Stimulated activated naive CD4-positive, alpha-beta T cell (primary cell): ENCODE results near the gene ISYNA1.

Experiments
- DNase-seq, 6 experiments: peaks; one replicate each; lab custom pipeline; 2025; lab: John Stamatoyannopoulos, UW

ISYNA1 gene

GRCh38 chr19:18443831-18444230 is 5.9 kb upstream of the ISYNA1 start:
- no peak for DNase-seq

DNA sequence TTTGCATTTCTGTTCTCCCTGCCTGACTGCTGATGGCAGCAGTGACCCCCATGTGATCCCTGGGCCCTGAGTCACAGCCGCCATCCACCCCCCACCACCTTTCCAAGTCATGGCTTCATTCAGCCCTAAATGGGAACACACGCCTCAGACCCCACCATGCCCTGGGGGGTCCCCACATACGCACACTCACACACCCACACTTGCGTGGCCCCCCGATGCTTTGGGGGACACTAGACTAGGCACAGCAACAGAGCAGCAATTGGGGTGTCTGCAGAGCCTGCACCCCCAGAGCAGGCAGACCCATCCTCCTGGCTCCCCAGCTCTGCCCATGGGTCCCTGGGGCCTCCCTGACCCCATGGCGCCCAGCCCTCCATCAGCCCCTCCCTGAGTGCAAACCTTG is 5.5 kb upstream of the ISYNA1 start:
- DNase-seq: no peak

GRCh38 chr19:18442941-18443340 is 5.0 kb upstream of the ISYNA1 start:
- no peak for DNase-seq

- peak in 1 of 6 experiments; percentile 15 for DNase-seq
Observed at GRCh38 chr19:18441804-18442788, 4.2 kb upstream of the ISYNA1 start.

GRCh38 chr19:18440936-18441803 is 3.2 kb upstream of the ISYNA1 start:
- peak in 1 of 6 experiments; percentile 13 for DNase-seq

- peak in 2 of 6 experiments; percentile 19 for DNase-seq
Observed at GRCh38 chr19:18440415-18440877, 2.5 kb upstream of the ISYNA1 start.

DNA sequence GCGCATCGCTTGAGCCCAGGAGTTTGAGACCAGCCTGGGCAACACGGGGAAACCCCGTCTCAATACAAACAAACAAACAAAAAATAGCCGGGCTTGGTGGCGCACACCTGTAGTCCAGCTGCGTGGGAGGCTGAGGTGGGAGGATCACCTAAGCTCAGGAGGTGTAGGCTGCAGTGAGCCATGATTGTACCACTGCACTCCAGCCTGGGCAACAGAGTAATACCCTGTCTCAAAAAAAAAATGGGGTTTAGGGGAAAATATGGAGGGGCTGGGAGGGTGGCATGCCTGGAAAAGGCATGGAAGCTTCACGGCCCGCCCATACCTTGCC is 1.9 kb upstream of the ISYNA1 start:
- DNase-seq: no peak

DNA sequence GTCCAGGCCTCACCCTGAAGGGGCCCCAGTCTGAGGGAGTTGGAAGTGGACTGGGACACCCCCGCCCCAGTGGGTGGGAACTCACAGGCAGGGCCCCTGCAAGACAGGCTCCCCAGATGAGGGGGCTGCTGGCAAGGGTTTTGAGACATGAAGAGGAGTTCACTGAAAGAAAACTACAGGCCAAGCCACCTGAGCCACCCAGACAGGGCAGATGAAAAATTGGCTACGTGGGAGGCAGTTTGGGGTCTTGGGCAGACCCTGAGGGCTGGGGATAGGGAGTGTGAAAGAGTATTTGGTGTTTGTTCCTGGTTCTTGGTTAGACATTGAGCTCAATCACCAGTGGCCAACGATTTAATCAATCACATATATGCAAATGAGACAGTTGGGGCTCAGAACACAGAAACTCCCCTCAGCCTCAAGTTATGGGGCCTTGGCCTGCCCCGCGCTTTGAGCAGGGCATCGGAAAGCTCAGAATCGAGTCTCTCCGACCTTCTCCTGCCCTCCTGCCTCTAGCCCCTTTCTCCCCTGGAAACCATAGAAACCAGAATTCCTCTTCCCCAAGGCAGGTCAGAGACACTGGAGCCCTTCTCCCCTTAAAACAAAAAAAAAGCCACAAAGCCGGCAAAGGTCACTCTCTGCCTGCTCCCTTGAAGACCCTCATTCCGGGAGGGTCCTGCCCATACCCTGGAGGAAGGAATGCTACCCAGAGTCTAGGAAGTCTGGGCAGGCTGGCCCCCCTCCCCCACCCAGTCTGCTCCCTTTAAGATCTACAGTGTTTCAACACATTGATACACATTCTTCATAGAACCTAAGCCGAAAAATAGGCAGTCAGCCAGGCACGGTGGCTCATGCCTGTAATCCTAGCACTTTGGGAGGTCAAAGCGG is 1.3 kb upstream of the ISYNA1 start:
- no peak for DNase-seq

GRCh38 chr19:18438331-18439024 is 545 bp upstream of the ISYNA1 start:
- DNase-seq: no peak

- DNase-seq: peak; percentile 54 to 83 (median 68)
Observed at GRCh38 chr19:18436671-18437490, 1.1 kb downstream of the ISYNA1 start.

DNA sequence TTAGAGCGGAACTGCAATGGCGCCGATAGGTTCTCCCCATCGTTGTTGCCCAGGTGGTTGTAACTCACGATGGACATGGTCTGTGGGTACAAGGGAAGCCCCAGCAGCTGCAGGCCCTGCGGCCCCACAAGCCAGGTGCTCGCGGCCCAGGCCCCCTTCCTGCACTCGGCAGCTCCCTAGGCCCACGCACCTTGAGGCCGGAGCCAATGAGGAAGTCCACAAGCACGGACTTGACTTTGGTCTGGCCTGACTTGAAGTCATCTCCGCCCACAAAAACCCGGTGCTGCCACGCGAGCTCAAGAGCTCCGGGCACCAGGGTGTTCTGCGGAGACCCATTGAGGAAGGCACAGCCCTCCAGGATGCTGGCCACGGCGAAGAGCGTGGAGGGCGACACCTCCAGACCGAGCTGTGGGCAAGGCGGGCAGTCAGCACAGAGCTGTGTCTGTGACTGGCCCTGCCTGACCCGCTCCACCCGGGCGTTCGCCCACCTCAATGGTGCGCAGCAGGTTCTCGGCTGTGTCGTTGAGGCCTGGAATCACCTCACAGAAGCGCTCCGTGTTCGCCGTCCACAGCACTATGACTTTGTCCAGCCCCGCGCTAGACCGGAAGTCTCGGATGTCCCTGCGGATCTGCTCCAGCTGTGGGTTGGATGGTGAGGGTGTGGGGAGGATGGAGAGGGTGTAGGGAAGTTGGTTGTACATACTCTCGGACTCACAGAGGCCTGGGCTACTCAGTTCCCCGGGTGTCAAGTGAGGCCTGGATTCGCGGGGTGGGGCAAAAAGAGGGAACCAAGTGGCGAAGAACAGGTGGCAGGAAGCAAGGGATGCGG is 1.9 kb downstream of the ISYNA1 start:
- DNase-seq: no peak

DNA sequence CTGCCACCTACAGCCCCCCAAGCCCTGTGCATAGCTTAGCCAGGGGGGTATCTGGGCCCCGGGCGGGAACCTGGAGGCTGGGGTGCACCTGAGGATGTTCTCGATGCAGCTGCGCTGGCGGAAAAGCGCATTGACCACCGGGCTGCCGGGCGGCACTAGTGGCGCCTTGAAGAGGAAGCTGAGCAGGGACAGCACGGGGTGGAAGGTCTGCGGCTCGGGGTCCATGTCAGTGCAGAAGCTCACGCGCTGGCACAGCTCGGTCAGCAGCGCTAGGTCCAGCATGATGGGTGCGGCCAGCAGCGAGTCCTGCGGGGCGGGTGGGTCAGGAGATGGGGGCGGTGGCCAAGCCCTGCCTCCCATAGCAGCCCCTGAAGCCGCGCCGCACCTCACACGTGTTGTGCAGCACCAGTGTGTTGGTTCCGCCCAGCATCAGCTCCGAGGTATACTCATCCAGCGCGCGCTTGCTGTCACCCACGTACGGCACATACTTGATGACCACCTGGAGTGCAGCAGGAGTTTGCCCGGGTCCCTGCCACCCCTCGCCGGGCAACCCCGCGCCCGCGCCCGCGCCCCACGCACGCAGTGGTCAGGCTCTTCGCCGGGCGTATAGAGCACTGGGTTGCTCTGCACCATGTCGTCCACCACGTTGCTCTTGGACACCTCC is 2.6 kb downstream of the ISYNA1 start:
- no peak for DNase-seq

GRCh38 chr19:18434411-18435175 is 3.3 kb downstream of the ISYNA1 start:
- DNase-seq: no peak

- peak in 1 of 6 experiments; percentile 10 for DNase-seq
Observed at GRCh38 chr19:18433735-18434398, 4.1 kb downstream of the ISYNA1 start.

DNA sequence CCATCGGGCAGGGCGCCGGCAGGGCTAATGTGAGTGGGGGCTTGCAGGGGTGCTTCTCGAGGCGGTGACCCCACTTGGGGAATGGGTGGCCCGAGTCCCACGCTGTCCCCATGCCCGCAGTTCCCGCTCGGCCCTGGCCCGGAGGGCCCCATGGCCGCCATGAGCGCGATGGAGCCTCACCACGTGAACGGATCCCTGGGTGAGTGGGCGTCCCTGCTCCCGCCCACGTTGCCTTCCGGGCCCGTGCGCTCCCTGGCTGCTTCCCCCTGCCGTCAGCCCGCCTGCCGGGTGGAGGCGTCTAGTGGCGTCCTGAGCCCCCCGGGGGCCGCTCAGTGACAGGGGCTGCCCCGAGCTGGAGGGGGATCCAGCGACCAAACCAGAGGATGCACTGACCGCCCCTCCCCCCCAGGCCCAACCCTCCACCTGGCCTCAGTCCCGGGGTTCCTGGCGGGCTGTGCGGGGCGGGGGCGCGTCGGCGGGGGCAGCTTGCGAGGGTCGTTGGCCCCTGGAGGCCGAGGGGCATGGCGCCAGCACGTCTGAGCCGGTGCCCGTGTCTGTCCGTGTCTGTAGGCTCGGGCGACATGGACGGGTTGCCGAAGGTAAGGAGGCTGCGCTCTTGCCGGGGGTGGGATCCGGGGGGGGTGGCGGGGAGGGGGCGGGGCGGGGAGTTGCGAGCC is 4.8 kb downstream of the ISYNA1 start:
- peak in 5 of 6 experiments; percentile 14 to 57 (median 41) for DNase-seq

- no peak for DNase-seq
Observed at GRCh38 chr19:18432275-18433014, 5.5 kb downstream of the ISYNA1 start.
